ACHN (cell line): ENCODE results near the gene MAZ.

ENCODE experiments used
- DNase-seq: peaks from one replicate; pipeline ENCODE4 v3.0.0-alpha.2; 2015
- in situ Hi-C: cut with HindIII; loops from 2 replicates; pipeline ENCODE4 v1.10.0; 2017; ENCODE audit warnings: low sequenced_read_pairs, low pct_ligation_motif_present, low pct_unique_long_range_greater_than_20kb

Gene MAZ

DNA sequence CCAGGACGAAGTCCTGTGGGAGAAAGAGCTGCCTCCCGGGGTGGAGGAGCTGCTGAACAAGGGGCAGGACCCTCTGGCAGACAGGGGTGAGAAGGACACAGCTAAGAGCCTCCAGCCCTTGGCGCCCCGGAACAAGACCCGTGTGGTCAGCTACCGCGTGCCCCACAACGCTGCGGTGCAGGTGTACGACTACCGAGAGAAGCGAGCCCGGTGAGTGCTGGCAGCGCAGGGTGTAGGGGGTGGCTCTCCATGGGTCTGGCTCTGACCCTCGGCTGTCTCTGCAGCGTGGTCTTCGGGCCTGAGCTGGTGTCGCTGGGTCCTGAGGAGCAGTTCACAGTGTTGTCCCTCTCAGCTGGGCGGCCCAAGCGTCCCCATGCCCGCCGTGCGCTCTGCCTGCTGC is 35.3 kb downstream of the MAZ start:
- no peak for DNase-seq
- in situ Hi-C loops, result no loop called here

DNA sequence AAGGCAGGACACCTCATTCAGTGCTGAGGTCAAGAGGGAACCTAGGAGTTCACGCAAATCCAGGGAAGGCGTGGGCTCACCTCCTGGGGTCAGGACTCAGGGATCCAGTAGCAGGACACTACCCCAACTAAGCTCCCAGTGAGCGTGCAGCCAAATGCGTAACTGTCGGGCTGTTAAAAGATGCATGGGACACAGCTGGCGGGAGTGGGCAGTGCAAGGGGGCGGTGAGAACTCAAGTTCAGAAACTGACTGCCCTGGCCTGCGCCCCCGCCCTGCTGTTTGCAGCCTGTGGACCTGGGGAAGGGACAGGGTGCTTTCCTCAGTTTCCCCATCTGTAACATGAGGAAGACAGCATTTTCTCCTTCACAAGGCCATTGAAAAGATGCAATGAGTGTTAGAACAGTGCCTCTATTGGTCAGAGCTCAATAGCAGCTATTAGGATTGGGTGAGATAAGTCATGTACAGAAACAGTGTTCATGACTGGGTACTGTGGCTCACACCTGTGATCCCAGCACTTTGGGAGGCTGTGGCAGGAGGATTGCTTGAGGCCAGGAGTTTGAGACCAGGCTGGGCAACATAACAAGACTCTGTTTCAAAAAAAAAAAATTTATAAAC is 36.5 kb downstream of the MAZ start:
- peak; percentile 16 for DNase-seq
- in situ Hi-C loops, result no loop called here

DNA sequence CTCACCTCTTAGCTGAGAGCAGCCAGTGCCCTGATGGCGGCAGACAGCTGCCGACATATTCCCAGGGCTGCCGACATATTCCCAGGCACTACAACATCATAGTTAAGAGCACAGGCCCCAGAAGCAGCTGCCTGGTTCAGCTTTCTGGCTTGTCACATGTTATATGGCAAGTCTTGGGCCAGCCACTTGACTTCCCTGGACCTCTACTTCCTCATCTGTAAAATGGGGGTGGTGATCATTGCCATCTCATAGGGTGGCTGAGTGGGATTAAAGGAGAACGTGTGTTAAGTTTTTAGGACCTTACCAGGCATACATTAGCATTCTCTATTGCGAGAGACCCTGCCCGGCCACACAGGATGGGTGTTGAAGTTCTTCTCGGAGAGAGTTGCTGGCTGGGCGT is 37.6 kb downstream of the MAZ start:
- in situ Hi-C loops, result no loop called here
- DNase-seq, result no peak

DNA sequence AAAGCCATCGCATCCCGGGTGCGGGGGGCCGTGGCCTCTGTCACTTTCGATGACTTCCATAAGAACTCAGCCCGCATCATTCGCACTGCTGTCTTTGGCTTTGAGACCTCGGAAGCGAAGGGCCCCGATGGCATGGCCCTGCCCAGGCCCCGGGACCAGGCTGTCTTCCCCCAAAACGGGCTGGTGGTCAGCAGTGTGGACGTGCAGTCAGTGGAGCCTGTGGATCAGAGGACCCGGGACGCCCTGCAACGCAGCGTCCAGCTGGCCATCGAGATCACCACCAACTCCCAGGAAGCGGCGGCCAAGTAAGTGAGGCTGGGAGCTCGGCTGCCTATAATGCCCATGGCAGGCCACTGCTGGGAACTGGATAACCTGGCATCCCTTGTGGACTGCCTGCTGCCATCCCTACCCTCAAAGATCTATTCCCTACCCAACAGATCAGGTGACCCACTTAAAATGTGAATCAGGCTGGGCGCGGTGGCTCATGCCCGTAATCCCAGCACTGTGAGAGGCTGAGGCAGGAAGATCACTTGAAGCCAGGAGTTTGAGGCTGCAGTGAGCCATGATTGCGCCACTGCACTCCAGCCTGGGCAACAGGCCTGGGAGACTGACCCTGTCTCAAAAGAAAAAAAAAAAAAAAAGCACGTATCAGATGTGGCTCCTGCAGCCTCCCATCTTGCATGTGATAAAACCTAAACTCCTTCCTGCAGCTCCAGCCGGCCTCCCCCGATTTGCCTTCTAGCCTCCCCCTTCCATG is 38.4 kb downstream of the MAZ start:
- in situ Hi-C loops, result no loop called here
- DNase-seq, result no peak

DNA sequence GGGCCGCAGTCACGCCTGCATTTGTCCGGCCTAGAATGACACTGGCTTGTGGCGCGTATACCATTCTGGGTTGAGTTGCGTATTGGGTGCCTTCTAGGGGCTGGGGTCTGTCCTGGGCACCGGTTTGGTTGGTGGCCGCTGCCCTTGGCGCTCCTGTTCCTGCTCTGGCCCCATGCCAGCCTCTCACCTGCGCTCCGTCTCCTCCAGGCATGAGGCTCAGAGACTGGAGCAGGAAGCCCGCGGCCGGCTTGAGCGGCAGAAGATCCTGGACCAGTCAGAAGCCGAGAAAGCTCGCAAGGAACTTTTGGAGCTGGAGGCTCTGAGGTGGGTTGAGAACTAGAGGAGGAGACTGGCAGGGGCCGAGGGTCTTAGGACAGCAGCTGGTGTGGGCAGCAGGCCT is 39.3 kb downstream of the MAZ start:
- in situ Hi-C loops, result no loop called here

DNA sequence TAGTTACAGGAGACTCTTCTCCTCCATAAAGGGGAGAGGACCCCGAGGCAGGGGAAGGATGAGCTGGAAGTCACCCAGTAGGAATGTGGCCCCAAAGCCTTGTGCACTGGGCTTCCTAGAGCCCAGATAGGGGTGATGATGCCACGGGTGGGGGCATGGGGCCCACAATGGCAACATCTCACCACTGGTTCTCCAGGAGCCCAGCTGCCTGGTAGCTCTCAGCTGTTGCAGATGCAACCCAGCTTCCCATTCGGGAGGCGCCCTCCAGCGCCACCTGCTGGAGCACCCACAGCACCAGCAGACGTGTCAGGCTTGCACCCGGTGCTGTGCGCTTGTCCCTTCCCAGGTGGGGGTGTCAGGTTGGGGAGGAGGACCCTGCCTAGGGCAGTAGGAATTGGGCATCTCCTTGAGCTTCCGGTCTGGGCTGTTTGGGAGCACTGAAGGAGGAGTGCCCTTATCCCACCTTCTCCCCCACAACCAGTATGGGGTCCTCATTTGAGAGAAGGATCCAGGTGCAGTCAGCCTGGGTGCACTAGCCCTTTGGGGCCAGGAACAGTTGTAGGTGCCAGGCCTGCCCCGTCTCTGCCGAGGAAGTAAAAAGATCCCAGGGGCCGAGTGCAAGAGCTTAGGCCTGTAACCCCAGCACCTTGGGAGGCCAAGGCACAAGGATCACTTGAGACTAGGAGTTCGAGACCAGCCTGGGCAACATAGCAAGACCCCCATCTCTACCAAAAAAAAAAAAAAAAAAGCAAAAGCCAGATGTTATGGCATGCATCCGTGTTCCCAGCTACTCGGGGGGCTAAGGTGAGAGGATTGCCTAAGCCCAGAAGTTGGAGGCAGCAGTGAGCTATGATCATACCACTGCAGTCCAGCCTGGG is 42.3 kb downstream of the MAZ start:
- peak; percentile 76 for DNase-seq
- in situ Hi-C loops, result no loop called here

More for the DNA sequence above, 39.3 kb downstream of the MAZ start:
- no peak for DNase-seq

DNA sequence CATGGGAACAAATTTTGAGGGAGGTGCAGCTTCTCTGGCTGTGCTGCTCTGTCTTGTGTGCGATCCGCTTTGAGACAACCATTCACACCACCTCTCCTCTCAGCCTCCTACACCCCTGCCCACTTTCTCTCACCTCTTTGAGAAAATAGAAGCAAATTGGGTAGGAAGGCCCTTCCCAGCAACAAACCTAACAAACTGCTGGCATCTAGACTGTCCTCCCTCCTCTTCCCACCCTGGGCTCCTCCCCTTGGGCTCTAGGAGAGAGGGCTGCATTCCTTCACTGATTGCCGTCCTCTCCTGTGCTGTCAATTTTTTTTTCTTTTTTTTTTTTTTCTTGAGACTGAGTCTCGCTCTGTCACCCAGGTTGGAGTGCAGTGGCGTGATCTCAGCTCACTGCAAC is 43.2 kb downstream of the MAZ start:
- in situ Hi-C loops, result no loop called here
- no peak for DNase-seq

DNA sequence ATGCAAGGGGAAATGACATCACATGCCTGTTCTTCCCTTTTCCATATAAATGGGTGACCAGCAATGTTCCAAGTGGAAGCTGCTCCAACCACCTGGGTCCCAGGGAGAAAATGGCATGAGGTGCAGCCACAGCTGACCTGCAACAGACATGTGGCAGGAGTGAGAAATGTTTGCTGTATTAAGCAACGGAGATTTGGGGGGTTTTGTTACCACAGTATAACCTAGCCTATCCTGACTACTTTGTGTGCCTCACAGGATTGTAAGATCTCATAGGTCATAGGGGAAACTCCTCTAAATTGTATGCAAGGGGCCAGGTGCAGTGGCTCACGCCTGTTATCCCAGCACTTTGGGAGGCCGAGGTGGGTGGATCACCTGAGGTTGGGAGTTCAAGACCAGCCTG is 44.7 kb downstream of the MAZ start:
- in situ Hi-C loops, result no loop called here
- DNase-seq, result no peak

DNA sequence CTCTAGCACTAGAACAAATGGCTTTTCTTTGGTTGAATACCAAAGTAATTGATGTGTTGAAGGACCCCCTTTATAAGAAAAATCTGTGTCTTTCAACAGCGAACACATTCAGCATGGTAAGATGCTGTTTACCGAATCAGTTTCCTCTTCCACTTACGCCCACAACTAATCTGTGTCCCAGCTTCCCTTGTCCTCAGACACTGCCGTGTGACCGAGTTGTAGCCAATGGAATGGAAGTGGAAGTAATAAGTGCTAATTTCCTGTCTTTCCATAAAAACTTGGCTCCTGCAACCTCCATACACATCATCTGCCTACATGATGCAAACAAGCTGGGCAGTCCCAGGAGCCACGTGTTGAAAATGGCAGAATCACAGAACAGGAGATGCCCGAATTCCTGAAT is 46.3 kb downstream of the MAZ start:
- in situ Hi-C loops, result no loop called here
- DNase-seq, result no peak

DNA sequence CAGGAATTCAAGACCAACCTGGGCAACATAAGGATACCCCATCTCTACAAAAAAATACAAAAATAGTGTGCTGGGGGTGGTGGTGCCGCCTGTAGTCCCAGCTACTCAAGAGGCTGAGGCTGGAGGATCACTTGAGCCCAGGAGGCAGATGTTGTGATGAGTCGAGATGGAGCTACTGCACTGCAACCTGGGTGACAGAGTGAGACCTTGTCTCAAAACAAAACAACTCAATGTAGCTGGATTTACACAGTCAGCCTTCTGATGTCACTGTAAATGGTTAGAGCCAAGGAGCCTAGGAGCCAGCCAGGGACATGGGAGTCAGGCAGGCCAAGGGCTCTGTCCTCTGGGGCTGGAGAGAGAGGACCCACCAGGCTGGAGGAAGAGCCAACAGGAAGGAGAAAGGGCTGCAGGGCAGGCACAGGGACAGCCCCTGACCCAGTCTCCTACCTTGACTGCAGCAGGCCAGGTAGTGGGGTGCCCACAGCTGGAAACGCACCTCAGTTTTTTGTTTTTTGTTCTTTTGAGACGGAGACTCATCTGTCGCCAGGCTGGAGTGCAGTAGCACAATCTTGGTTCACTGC is 48.3 kb downstream of the MAZ start:
- no peak for DNase-seq
- in situ Hi-C loops, result no loop called here

DNA sequence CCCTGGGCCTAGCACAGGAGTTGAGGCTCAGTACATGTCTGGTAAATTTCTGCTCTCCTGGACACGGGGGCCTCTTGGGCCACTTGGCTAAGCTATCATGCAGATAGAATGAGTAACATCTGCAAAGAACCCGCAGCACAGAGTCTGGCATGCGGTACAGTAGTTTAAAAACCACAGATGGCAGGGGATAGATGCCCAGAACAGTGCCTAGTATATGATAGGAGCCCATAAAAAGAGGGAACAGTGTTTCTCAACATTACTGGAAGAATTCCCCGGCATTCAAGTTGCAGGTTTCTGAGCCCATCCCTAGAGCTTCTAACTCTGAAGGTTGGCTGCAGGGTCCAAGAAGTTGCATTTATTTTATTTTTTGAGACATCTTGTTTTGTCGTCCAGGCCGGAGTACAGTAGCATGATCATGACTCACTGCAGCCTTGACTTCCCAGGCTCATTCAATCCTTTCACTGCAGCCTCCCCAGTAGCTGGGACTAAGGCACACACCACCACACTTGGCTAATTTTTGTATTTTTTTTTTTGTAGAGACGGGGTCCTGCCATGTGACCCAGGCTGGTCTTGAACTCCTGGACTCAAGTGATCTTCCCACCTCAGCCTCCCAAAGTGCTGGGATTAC is 50.9 kb downstream of the MAZ start:
- DNase-seq, result no peak
- in situ Hi-C loops, result no loop called here

DNA sequence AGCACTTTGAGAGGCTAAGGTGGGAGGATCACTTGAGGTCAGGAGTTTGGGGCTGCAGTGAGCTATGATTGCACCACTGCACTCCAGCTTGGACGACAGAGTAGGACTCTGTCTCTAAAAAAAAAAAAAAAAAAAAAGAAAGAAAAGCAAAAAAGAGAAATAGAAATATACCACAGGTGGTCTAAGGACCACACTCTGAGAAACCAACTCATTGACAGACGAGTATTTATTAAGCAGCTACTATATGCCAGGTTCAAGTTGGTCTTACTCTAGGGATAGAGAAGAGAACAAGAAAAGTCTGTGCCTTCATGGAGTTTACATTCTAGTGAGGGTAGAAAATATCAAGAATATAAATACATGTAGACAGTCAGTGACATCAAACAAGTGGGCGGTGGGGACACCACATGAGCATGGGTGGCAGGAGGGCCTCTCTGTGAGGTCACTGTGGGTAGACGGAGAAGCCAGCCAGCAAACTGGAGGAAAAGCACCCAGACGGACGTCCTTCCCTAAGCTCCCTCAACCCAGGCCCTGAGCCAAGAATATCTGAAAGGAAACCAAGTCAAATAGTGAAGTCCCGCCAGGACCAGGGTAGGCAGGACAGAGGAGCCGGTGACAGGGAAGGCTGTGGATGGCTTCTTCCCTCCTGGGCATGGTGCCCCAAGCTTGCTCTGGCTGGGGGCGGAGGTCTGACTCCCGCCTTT is 52.0 kb downstream of the MAZ start:
- in situ Hi-C loops, result no loop called here
- DNase-seq, result no peak

DNA sequence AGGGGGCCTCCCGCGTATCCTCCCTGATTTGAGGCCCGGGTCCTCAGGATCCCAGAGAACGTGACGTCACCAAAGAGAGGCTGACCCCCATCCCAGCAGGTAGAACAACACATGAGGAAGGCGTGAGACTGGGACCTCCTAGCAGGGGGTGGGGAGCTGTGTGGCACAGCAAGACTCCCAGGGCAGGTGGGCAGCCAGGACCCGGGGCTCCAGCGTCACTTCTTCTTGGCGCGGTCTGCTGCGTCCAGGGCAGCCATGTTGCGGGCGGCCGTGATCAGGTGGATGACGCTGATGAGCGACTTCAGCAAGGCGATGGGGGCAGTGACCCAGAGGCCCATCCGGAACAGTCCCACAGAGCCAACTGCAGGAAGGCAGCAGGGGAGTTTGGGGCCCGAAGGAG is 52.6 kb downstream of the MAZ start:
- DNase-seq, result no peak
- in situ Hi-C loops, result no loop called here

DNA sequence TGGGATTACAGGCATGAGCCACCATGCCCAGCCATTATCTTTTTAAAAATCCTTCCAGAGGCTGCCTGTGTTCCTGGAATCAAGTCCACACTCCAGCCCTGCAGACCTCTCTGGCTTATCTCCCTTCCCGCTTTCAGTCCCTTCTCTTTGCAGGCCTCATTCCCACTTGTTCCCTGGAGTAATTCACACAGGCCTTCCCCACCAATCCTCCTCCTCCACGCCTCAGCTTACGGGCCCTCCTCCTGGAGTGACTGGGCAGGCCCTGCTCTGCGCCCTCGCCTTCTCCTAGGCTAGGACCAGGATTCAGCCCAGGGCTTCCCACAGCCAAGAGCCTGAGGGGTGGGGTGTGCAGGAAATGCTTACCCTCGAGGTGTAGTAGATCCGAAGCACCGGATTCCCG is 53.9 kb downstream of the MAZ start:
- in situ Hi-C loops, result no loop called here
- DNase-seq, result no peak
